Fibroblast of the aortic adventitia (primary cell): ENCODE measurements around the gene PAOX. TPM values are rescaled to one million over a fixed set of nuclear protein-coding genes. Genes with fewer than 3 reads are reported as not detected.

ENCODE experiments used
- DNase-seq: peaks from one replicate; pipeline ENCODE4 v3.0.0-alpha.2; 2010; ENCODE audit warnings: low read depth
- H3K4me3 ChIP-seq: 2 replicates; pipeline ENCODE4 v1.5.1; 2011; ENCODE audit warnings: low read depth, mild to moderate bottlenecking, control low read depth, low read length, moderate library complexity
- CTCF ChIP-seq: IDR thresholded peaks from 2 replicates; pipeline ENCODE4 v1.5.1; 2011; ENCODE audit warnings: mild to moderate bottlenecking, low read length, control low read depth, inconsistent platforms; ENCODE audit not compliant: insufficient read depth
- small RNA-seq: library from RNA; depleted of rRNA; stranded (forward); fragments of <200 nt; gene quantifications from one replicate; pipeline ENCODE3, GENCODE V24; 2012
- total RNA-seq: library from RNA; depleted of rRNA; stranded (reverse); fragments of >200 nt; gene quantifications from 2 replicates; pipeline ENCODE4 v1.2.3, GENCODE V29; 2012; ENCODE audit warnings: low replicate concordance

The PAOX gene
- total RNA-seq, 1 donor = 4.9 TPM

GRCh38 chr10:133439517-133440461, 60.7 kb downstream of the PAOX start:
- TF ChIP-seq CTCF = no peak
- H3K4me3 ChIP-seq = no peak overlapping the region
- no peak for DNase-seq

- no peak for DNase-seq
- no peak for TF ChIP-seq CTCF
- H3K4me3 ChIP-seq = no peak overlapping the region
Measured at GRCh38 chr10:133440633-133441285, 61.7 kb downstream of the PAOX start.

Small RNA genes lying within 50 kb of the gene (small RNA-seq; reads per million reads assigned to genes)
- gene AL360181.4 (not detected), gene BANF1P2 (not detected), gene MIR3944 (not detected)

Other genes starting within 250 kb of the PAOX start
- gene KNDC1, start 219.0 kb upstream of the PAOX start, total RNA-seq = under 0.01 and 0.41 TPM in 2 replicates
- gene UTF1, start 149.0 kb upstream of the PAOX start, total RNA-seq = not detected in 2 replicates
- not detected in 2 replicates for gene VENTX, start 141.4 kb upstream of the PAOX start, total RNA-seq
- 0.36 TPM in 1 of 2 replicates, not detected in the other for gene ADAM8, start 102.4 kb upstream of the PAOX start, total RNA-seq
- 33.0 and 72.8 TPM in 2 replicates for gene TUBGCP2, start 70.4 kb upstream of the PAOX start, total RNA-seq
- 1.7 and 22.1 TPM in 2 replicates for gene ZNF511, start 70.3 kb upstream of the PAOX start, total RNA-seq
- gene CALY, start 42.4 kb upstream of the PAOX start, total RNA-seq = not detected in 2 replicates
- not detected in 2 replicates for gene PRAP1, start 31.9 kb upstream of the PAOX start, total RNA-seq
- 4.0 and 16.9 TPM in 2 replicates for gene FUOM, start 21.2 kb upstream of the PAOX start, total RNA-seq
- gene ECHS1, start 5.9 kb upstream of the PAOX start, total RNA-seq = 33.0 and 47.3 TPM in 2 replicates
- gene MTG1, start 14.9 kb downstream of the PAOX start, total RNA-seq = 19.0 and 25.4 TPM in 2 replicates
- 0.18 and 0.82 TPM in 2 replicates for gene SPRN, start 45.4 kb downstream of the PAOX start, total RNA-seq
- 1.6 and 13.5 TPM in 2 replicates for gene SCART1, start 74.7 kb downstream of the PAOX start, total RNA-seq
- 0.36 and 0.82 TPM in 2 replicates for gene CYP2E1, start 148.1 kb downstream of the PAOX start, total RNA-seq
- gene SYCE1, start 186.3 kb downstream of the PAOX start, total RNA-seq = 0.09 TPM in 1 of 2 replicates, not detected in the other
- not detected in 2 replicates for gene FRG2B, start 247.5 kb downstream of the PAOX start, total RNA-seq